Measurements from ENCODE around the gene NOTUM. TPM values are rescaled to one million over a fixed set of nuclear protein-coding genes. Genes with fewer than 3 reads are reported as not detected.

Gene NOTUM
- total RNA-seq, 2 experiments from 2014 or later: 0.88 to 4.4 TPM

GRCh38 chr17:81955756-81956544 is 5.0 kb downstream of the NOTUM start:
- ChIA-PET POLR2A (interaction anchor here (0.7 kb wide), 1 partner anchor 512 kb away, joined by 7 read pairs; no protein-coding TSS in a partner anchor), CTCF (ENCODE audit: unreplicated experiment) (interaction anchor here (0.6 kb wide), 1 partner anchor 12 kb away, joined by 9 read pairs; no protein-coding TSS in a partner anchor)
- Histone ChIP-seq H3K27ac (ENCODE audit: low read depth, low read length, poor library complexity, severe bottlenecking) (no peak overlapping the region), H3K9me3 (ENCODE audit: low read length) (no peaks in the 10 kb centered on the region), H3K4me2 (ENCODE audit: low read length) (no peak overlapping the region), H3K4me1 (ENCODE audit: insufficient read depth, low read length, poor library complexity, severe bottlenecking) (peaks cover 19% of the 10 kb centered on the region), H4K20me1 (ENCODE audit: insufficient read depth, low read length) (no peaks in the 10 kb centered on the region), H3K79me2 (ENCODE audit: insufficient read depth, low read depth, low read length) (no peaks in the 10 kb centered on the region), H3K4me3 (ENCODE audit: low read depth, low read length, poor library complexity, severe bottlenecking) (no peak overlapping the region), H2AFZ (ENCODE audit: low read length) (no peak overlapping the region), H3K9me2 (ENCODE audit: insufficient read depth, low read length) (no peaks in the 10 kb centered on the region), H3K36me3 (ENCODE audit: insufficient read depth, low read length) (no peaks in the 10 kb centered on the region)
- intact Hi-C loops (cut with micrococcal nuclease; ENCODE audit: unreplicated experiment): no loop called here
- no peak for DNase-seq (ENCODE audit: low spot score)
- TF ChIP-seq, protein P1, sequence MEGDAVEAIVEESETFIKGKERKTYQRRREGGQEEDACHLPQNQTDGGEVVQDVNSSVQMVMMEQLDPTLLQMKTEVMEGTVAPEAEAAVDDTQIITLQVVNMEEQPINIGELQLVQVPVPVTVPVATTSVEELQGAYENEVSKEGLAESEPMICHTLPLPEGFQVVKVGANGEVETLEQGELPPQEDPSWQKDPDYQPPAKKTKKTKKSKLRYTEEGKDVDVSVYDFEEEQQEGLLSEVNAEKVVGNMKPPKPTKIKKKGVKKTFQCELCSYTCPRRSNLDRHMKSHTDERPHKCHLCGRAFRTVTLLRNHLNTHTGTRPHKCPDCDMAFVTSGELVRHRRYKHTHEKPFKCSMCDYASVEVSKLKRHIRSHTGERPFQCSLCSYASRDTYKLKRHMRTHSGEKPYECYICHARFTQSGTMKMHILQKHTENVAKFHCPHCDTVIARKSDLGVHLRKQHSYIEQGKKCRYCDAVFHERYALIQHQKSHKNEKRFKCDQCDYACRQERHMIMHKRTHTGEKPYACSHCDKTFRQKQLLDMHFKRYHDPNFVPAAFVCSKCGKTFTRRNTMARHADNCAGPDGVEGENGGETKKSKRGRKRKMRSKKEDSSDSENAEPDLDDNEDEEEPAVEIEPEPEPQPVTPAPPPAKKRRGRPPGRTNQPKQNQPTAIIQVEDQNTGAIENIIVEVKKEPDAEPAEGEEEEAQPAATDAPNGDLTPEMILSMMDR (conservative IDR thresholded peaks at IDR 0.05; ENCODE audit: low read length): no peak
- TF ChIP-seq EZH2phosphoT487 (IDR thresholded peaks at IDR 0.05; ENCODE audit: borderline replicate concordance, low read depth, low read length): no peak
- BruUV-seq (replicated peaks): no TSS peak

GRCh38 chr17:81955058-81955681 is 5.8 kb downstream of the NOTUM start:
- Histone ChIP-seq H3K9me2 (ENCODE audit: insufficient read depth, low read length) (no peaks in the 10 kb centered on the region), H3K9me3 (ENCODE audit: low read length) (no peaks in the 10 kb centered on the region), H2AFZ (ENCODE audit: low read length) (no peak overlapping the region), H3K4me1 (ENCODE audit: insufficient read depth, low read length, poor library complexity, severe bottlenecking) (peaks cover 19% of the 10 kb centered on the region), H3K27ac (ENCODE audit: low read depth, low read length, poor library complexity, severe bottlenecking) (no peak overlapping the region), H4K20me1 (ENCODE audit: insufficient read depth, low read length) (no peaks in the 10 kb centered on the region), H3K79me2 (ENCODE audit: insufficient read depth, low read depth, low read length) (no peaks in the 10 kb centered on the region), H3K36me3 (ENCODE audit: insufficient read depth, low read length) (no peaks in the 10 kb centered on the region), H3K4me3 (ENCODE audit: low read depth, low read length, poor library complexity, severe bottlenecking) (no peak overlapping the region), H3K4me2 (ENCODE audit: low read length) (no peak overlapping the region)
- no TSS peak for BruUV-seq (replicated peaks)
- CTCF ChIA-PET (ENCODE audit: unreplicated experiment): no interaction called here
- POLR2A ChIA-PET: interaction anchor here (0.7 kb wide), 1 partner anchor 513 kb away, joined by 7 read pairs; no protein-coding TSS in a partner anchor
- intact Hi-C loops (cut with micrococcal nuclease; ENCODE audit: unreplicated experiment): no loop called here
- DNase-seq (ENCODE audit: low spot score): no peak
- no peak for TF ChIP-seq EZH2phosphoT487 (IDR thresholded peaks at IDR 0.05; ENCODE audit: borderline replicate concordance, low read depth, low read length)
- TF ChIP-seq, protein P1 (conservative IDR thresholded peaks at IDR 0.05; ENCODE audit: low read length): no peak
